Lower leg skin (tissue), 4 donors: ENCODE measurements around the gene EIF5A2. TPM values are rescaled to one million over a fixed set of nuclear protein-coding genes. Genes with fewer than 3 reads are reported as not detected.

Experiments used
- DNase-seq, 2 donors: peaks; one replicate each; pipeline ENCODE4 v3.0.0-alpha.2; 2019; ENCODE audit warnings: low spot score in 2 of 2
- H3K4me3 ChIP-seq: fragments of 200-600 bp; sonication (generic); 2 replicates; pipeline ENCODE4 v1.5.1; 2017; ENCODE audit warnings: mild to moderate bottlenecking, low read depth; ENCODE audit not compliant: poor library complexity, severe bottlenecking
- POLR2A ChIP-seq, 2 donors: fragments of 450-650 bp; IDR thresholded peaks; one replicate each; pipeline ENCODE4 v1.6.1; 2016 to 2017; ENCODE audit warnings: antibody characterized with exemption in 2 of 2, mild to moderate bottlenecking in 1 of 2, moderate library complexity in 1 of 2
- WGBS, 2 donors: methylation state at CpG; one replicate each; pipeline ENCODE4 v1.1.5; 2018; 5-methylcytosine and 5-hydroxymethylcytosine counted together
- intact Hi-C: fragments of 100-400 bp; cut with DNase I; formaldehyde crosslinking; loops from one replicate; pipeline ENCODE4 v1.15.0; 2023; ENCODE audit warnings: low total_unique reads
- total RNA-seq, 4 donors: library from RNA; depleted of rRNA; stranded (reverse); fragments of >200 nt; gene quantifications; one replicate each; pipeline ENCODE4 v1.1.0, GENCODE V29; 2016
- TF ChIP-seq, protein P1 (sequence below), 3 donors: fragments of 450-650 bp; IDR thresholded peaks; one replicate each; pipeline ENCODE4 v1.5.1; 2016; ENCODE audit warnings: antibody characterized with exemption in 3 of 3, mild to moderate bottlenecking in 3 of 3, moderate library complexity in 2 of 3

The EIF5A2 gene
- total RNA-seq, 4 donors from 2014 or later: 2.5 to 7.3 (median 3.5) TPM

DNA sequence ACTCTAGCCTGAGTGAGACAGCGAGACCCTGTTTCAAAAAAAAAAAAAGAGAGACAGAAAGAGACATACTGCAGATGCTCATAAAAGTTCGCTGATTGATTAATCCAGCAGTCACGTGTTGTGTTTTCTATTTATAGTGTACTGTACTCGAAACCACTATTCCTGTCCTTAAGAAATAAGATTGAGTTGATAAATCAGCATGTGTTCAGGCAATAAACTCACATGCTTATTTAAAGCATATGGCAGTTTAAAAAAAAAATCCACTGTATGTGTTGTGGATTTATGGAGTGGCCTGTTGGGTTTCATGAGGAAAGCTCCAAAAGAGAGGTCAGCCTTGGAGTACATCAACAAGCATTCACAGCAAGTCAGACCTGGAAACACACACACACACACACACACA is 56.1 kb downstream of the EIF5A2 start:
- 66 to 69% methylated on average over 4 of the region's 4 CpGs for WGBS, 2 donors
- no peak for DNase-seq
- intact Hi-C loops: no loop called here
- H3K4me3 ChIP-seq: no peak overlapping the region
- TF ChIP-seq, protein P1, sequence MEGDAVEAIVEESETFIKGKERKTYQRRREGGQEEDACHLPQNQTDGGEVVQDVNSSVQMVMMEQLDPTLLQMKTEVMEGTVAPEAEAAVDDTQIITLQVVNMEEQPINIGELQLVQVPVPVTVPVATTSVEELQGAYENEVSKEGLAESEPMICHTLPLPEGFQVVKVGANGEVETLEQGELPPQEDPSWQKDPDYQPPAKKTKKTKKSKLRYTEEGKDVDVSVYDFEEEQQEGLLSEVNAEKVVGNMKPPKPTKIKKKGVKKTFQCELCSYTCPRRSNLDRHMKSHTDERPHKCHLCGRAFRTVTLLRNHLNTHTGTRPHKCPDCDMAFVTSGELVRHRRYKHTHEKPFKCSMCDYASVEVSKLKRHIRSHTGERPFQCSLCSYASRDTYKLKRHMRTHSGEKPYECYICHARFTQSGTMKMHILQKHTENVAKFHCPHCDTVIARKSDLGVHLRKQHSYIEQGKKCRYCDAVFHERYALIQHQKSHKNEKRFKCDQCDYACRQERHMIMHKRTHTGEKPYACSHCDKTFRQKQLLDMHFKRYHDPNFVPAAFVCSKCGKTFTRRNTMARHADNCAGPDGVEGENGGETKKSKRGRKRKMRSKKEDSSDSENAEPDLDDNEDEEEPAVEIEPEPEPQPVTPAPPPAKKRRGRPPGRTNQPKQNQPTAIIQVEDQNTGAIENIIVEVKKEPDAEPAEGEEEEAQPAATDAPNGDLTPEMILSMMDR (IDR thresholded peaks at IDR 0.05): no peak
- no peak for TF ChIP-seq POLR2A (IDR thresholded peaks at IDR 0.05)

DNA sequence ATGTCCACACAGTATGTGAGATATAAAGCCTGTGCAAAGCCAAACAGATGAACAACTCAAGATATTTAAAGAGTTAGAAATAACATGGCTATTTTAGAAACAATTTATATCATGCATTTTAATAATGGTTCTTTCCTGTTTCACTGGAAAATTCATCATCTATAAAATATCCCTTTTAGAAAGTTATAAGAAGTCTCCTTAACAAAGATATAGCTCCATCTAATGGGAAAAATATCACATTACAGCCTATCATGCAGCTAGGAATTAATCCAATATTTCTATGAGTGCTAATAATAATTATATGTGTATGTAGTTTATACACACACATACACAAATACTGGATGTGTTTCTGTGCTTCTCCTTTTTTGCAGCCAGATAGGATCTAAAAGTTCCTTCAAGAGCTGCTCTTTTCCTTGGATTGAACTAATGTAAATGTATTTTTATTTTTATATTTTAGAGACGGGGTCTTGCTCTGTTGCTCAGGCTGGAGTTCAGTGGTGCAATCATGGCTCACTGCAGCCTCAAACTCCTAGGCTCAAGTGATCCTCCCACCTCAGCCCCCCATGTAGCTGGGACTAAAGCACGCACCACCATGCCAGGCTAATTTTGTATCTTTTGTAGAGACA is 60.0 kb downstream of the EIF5A2 start:
- 87 to 96% methylated on average over 2 of the region's 2 CpGs for WGBS, 2 donors
- TF ChIP-seq, protein P1 (IDR thresholded peaks at IDR 0.05): no peak
- TF ChIP-seq POLR2A (IDR thresholded peaks at IDR 0.05): no peak
- no peak for DNase-seq
- H3K4me3 ChIP-seq: no peak overlapping the region
- intact Hi-C loops: no loop called here

DNA sequence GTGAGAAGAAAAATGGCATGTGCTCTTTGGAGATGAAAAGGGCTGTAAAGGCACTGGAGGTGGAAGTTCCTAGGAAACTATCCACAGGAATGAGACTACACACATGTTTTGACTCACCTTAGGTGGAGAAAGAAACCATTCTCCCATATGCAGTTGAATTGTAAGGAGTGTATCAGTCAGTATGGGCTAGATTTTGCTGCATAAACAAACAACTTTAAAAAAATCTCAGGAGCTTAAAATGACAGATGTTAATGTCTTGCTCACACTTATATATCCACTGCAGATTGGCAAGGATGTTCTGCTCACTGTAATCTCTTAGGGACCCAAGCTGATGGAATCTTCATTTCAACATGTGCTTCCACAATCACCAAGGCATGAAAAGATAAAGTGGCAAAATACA is 64.1 kb downstream of the EIF5A2 start:
- TF ChIP-seq, protein P1 (IDR thresholded peaks at IDR 0.05): no peak
- no peak for TF ChIP-seq POLR2A (IDR thresholded peaks at IDR 0.05)
- intact Hi-C loops: no loop called here
- DNase-seq: no peak
- H3K4me3 ChIP-seq: no peak overlapping the region

DNA sequence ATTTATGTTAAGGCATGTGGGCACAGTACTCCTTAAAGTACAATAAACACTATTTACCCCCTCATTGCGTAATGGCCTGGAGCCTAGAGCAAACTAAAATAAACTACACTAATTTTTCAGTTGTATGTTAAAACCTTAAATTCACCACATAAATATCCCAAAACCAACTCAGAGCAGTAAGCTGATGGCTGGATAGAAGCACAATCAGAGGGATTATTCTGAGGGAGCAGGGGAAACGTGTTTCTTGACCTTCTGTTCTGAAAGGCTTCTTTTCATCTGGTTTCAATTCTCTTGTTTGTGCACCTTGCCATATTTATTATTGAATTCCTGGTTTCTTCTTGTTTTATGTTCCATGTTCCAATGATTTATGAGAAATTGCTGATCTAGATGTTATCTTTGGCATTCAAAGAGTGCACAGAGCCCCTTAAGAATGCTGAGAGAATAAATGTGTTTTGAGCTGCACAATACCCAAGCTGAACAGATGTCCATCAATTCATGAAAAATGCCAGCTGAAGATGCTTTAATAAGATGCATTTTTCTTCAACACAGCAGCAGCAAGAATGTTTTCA is 68.1 kb downstream of the EIF5A2 start:
- no peak for DNase-seq
- H3K4me3 ChIP-seq: no peak overlapping the region
- intact Hi-C loops: no loop called here
- TF ChIP-seq, protein P1 (IDR thresholded peaks at IDR 0.05): no peak
- TF ChIP-seq POLR2A (IDR thresholded peaks at IDR 0.05): no peak
- WGBS, 2 donors: 54 to 69% methylated on average over 2 of the region's 2 CpGs

DNA sequence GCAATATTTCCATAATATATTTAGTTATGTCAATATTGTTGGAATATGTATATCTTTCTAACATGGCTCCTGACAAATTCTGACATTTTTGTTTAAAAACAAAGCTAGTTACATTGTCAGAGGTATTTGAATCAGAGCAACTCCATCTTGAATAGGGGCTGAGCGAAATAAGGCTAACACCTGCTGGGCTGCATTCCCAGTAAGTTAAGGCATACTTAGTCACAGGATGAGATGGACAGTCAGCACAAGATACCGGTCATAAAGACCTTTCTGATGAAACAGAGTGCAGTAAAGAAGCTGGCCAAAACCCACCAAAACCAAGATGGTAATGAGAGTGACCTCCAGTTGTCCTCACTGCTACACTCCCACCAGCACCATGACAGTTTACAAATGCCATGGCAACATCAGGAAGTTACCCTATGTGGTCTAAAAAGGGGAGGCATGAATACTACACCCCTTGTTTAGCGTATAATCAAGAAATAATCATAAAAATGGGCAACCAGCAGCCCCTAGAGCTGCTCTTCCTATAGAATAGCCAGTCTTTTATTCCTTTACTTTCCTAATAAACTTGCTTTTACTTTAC is 68.8 kb downstream of the EIF5A2 start:
- DNase-seq: no peak
- intact Hi-C loops: no loop called here
- TF ChIP-seq, protein P1 (IDR thresholded peaks at IDR 0.05): no peak
- TF ChIP-seq POLR2A (IDR thresholded peaks at IDR 0.05): no peak
- no peak overlapping the region for H3K4me3 ChIP-seq
- WGBS, 2 donors: 88 to 89% methylated on average over 3 of the region's 3 CpGs

Other genes with a start within 250 kb of the EIF5A2 start
- 100 to 1,000 TPM in 1 of 4 donors, 10 to 100 TPM in 3; 80.5 to 129 (median 86.5) TPM for gene RPL22L1, start 38.4 kb downstream of the EIF5A2 start, total RNA-seq
- not detected for gene SLC2A2, start 118.1 kb upstream of the EIF5A2 start, total RNA-seq